Measurements from ENCODE around the gene TAP1. TPM values are rescaled to one million over a fixed set of nuclear protein-coding genes. Genes with fewer than 3 reads are reported as not detected.

Gene TAP1
- total and polyA plus RNA-seq, 4 experiments from 2014 or later = 136 to 324 (median 220) TPM

DNA sequence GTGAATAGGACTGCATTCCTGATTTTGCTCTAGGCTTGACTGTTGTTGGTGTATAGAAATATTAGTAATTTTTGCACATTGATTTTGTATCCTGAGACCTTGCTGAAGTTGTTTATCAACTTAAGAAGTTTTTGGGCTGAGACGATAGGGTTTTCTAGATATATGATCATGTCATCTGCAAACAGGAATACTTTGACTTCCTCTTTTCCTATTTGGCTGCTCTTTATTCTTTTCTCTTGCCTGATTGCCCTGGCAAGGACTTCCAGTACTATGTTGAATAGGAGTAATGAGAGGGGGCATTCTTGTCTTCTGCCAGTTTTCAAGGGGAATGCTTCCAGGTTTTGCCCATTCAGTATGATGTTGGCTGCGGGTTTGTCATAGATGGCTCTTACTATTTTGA, 50.1 kb downstream of the TAP1 start:
- DNase-seq = no peak
- H3K36me3 Mint-ChIP-seq = no peaks in the 10 kb centered on the region
- H3K27me3 Mint-ChIP-seq = peaks cover 44 to 50% of the 10 kb centered on the region in 2 donors
- H3K36me3 ChIP-seq (ENCODE audit: insufficient read depth, low read length) = no peaks in the 10 kb centered on the region
- no peaks in the 10 kb centered on the region for H3K4me1 Mint-ChIP-seq
- CTCF ChIA-PET (ENCODE audit: partially characterized antibody) = interaction anchor here (0.7 kb wide), 1 partner anchor 18 kb away, joined by 3 read pairs; no protein-coding TSS in a partner anchor
- H3K27me3 ChIP-seq (ENCODE audit: insufficient read depth, low read length) = peaks cover 11% of the 10 kb centered on the region
- peaks cover 0 to 11% (median 5%) of the 10 kb centered on the region in 8 donors for H3K9me3 Mint-ChIP-seq
- no peak overlapping the region for H3K4me3 ChIP-seq (ENCODE audit: low read length in 2 of 2)
- no peak overlapping the region for H3K27ac ChIP-seq (ENCODE audit: low read depth, low read length)
- no peaks in the 10 kb centered on the region for H3K4me1 ChIP-seq (ENCODE audit: insufficient read depth, low read length)
- H3K4me3 Mint-ChIP-seq = no peak overlapping the region
- H3K27ac Mint-ChIP-seq = no peak overlapping the region
- POLR2A ChIA-PET (ENCODE audit: partially characterized antibody) = no interaction called here
- intact Hi-C loops (cut with micrococcal nuclease) = no loop called here
- no peaks in the 10 kb centered on the region for H3K9me3 ChIP-seq (ENCODE audit: control insufficient read depth in 1 of 2, low read length in 2 of 2)

- Mint-ChIP-seq H3K4me3 (no peak overlapping the region), H3K27ac (no peak overlapping the region), H3K9me3 (peaks cover 0 to 9% (median 2%) of the 10 kb centered on the region in 8 donors), H3K4me1 (peaks cover 6 to 11% (median 9%) of the 10 kb centered on the region in 4 donors), H3K27me3 (peaks cover 45 to 60% of the 10 kb centered on the region in 2 donors), H3K36me3 (no peaks in the 10 kb centered on the region)
- Histone ChIP-seq H3K4me3 (ENCODE audit: low read length in 2 of 2) (no peak overlapping the region), H3K36me3 (ENCODE audit: insufficient read depth, low read length) (no peaks in the 10 kb centered on the region), H3K27me3 (ENCODE audit: insufficient read depth, low read length) (peaks cover 14% of the 10 kb centered on the region), H3K27ac (ENCODE audit: low read depth, low read length) (no peak overlapping the region), H3K4me1 (ENCODE audit: insufficient read depth, low read length) (peaks cover 9% of the 10 kb centered on the region), H3K9me3 (ENCODE audit: control insufficient read depth in 1 of 2, low read length in 2 of 2) (no peaks in the 10 kb centered on the region)
- POLR2A ChIA-PET (ENCODE audit: partially characterized antibody) = no interaction called here
- no peak for DNase-seq
- CTCF ChIA-PET (ENCODE audit: partially characterized antibody) = interaction anchor here (0.7 to 1.9 kb wide), 8 partner anchors 12 to 390 kb away, joined by 3 to 11 read pairs (median 4); no protein-coding TSS in a partner anchor
- intact Hi-C loops (cut with micrococcal nuclease) = no loop called here
Observed at GRCh38 chr6:32799740-32800139, 53.8 kb downstream of the TAP1 start.

DNA sequence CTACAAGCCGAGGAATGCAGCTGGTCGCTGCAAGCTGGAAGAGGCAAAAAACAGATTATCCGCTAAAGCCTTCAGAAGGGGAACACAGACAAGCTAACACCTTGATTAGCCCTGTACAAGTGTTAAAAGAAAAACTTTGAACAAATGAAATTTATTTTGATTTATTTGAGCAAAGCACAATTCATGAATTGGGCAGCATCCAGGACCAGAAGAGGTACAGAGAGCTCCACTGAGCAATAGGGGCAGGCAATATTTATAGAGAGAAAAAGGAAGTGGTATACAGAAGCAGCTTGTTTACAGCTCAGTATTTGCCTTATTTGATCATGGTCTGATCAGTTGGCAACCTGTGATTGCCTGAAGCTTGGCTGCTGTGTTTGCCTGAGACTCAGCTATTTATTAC, 54.3 kb downstream of the TAP1 start:
- no peaks in the 10 kb centered on the region for H3K36me3 Mint-ChIP-seq
- no peak overlapping the region for H3K27ac ChIP-seq (ENCODE audit: low read depth, low read length)
- no peak overlapping the region for H3K4me3 Mint-ChIP-seq
- no peaks in the 10 kb centered on the region for H3K36me3 ChIP-seq (ENCODE audit: insufficient read depth, low read length)
- H3K4me1 ChIP-seq (ENCODE audit: insufficient read depth, low read length) = peaks cover 9% of the 10 kb centered on the region
- H3K27me3 Mint-ChIP-seq = peaks cover 44 to 59% of the 10 kb centered on the region in 2 donors
- no peak for DNase-seq
- H3K4me3 ChIP-seq (ENCODE audit: low read length in 2 of 2) = no peak overlapping the region
- H3K27ac Mint-ChIP-seq = no peak overlapping the region
- peaks cover 0 to 9% (median 2%) of the 10 kb centered on the region in 8 donors for H3K9me3 Mint-ChIP-seq
- H3K27me3 ChIP-seq (ENCODE audit: insufficient read depth, low read length) = peaks cover 14% of the 10 kb centered on the region
- POLR2A ChIA-PET (ENCODE audit: partially characterized antibody) = no interaction called here
- CTCF ChIA-PET (ENCODE audit: partially characterized antibody) = interaction anchor here (0.7 to 1.9 kb wide), 8 partner anchors 12 to 389 kb away, joined by 3 to 11 read pairs (median 4); no protein-coding TSS in a partner anchor
- H3K9me3 ChIP-seq (ENCODE audit: control insufficient read depth in 1 of 2, low read length in 2 of 2) = no peaks in the 10 kb centered on the region
- peaks cover 10 to 14% (median 12%) of the 10 kb centered on the region in 4 donors for H3K4me1 Mint-ChIP-seq
- intact Hi-C loops (cut with micrococcal nuclease) = no loop called here

DNA sequence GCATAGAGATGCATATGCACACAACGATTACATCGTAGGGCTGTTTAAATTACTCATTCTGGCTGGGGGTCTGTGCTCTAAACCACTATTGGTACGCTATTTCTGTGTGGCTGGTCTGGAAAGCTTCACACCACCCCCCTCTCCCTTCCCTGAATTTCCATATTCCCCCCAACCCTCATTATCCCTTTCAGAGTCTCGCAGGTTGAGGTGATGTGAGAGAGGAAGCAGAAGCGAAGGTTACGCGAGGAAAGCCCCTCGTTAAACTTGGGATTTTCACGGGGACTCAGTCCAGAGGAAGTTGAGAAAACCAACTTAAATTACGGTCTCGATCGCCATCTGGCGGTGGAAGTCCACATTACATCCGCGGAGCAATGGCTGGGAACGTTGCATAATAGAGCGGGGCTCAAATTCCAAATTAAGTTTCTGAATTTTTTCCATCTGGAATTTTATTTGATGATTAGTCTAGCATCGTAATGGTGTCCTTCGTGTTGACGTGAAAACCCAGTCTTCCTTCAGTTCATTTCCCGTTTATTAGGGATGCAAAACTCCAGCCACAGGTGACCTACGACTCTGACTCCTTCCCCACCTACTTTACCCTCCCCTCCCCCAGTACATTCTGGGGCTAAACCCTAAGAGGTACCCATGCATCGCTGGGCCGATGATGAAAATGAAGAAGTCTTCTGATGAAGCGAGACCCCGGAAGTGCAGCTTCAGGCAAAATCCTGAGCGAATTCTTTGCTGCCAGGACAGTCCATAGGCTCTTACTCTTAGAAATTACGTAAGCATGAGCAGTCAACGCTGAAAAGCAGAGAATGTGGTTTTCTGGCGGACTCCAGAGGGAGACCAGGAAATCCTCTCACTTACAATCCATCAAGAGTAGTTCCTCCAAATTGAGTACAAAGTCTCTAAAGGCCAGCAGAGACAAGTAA, 56.4 kb downstream of the TAP1 start:
- CTCF ChIA-PET (ENCODE audit: partially characterized antibody) = interaction anchor here (0.8 to 2.2 kb wide), 8 partner anchors 11 to 387 kb away, joined by 3 to 9 read pairs (median 4); no protein-coding TSS in a partner anchor
- peaks cover 9% of the 10 kb centered on the region for H3K4me1 ChIP-seq (ENCODE audit: insufficient read depth, low read length)
- H3K4me3 ChIP-seq (ENCODE audit: low read length in 2 of 2) = no peak overlapping the region
- Mint-ChIP-seq H3K4me3 (peak overlapping the region in 7 of 8 donors; percentile 33 to 79 (median 65)), H3K36me3 (no peaks in the 10 kb centered on the region), H3K9me3 (peaks cover 0 to 9% (median 2%) of the 10 kb centered on the region in 8 donors), H3K4me1 (peaks cover 10 to 20% (median 13%) of the 10 kb centered on the region in 4 donors), H3K27me3 (peaks cover 41 to 63% of the 10 kb centered on the region in 2 donors), H3K27ac (no peak overlapping the region)
- POLR2A ChIA-PET (ENCODE audit: partially characterized antibody) = interaction anchor here (1.2 kb wide), 1 partner anchor 16 kb away, joined by 3 read pairs; no protein-coding TSS in a partner anchor
- H3K27ac ChIP-seq (ENCODE audit: low read depth, low read length) = no peak overlapping the region
- H3K9me3 ChIP-seq (ENCODE audit: control insufficient read depth in 1 of 2, low read length in 2 of 2) = no peaks in the 10 kb centered on the region
- H3K36me3 ChIP-seq (ENCODE audit: insufficient read depth, low read length) = no peaks in the 10 kb centered on the region
- DNase-seq = peak; percentile 60 to 71 (median 65)
- H3K27me3 ChIP-seq (ENCODE audit: insufficient read depth, low read length) = peaks cover 23% of the 10 kb centered on the region
- intact Hi-C loops (cut with micrococcal nuclease) = loop anchor here (1.0 to 2.0 kb wide), 4 partner anchors 71 to 384 kb away; no protein-coding TSS in a partner anchor

Other genes starting within 250 kb of the TAP1 start
- 1 to 10 TPM; 5.8 to 6.7 TPM for gene HLA-DQA1, start 216.3 kb downstream of the TAP1 start, total RNA-seq
- 1 to 10 TPM in 1 of 2 donors, not detected in 1; 4.7 TPM for gene HLA-DQA1, start 216.3 kb downstream of the TAP1 start, polyA plus RNA-seq
- 1 to 10 TPM; 6.3 to 9.9 TPM for gene HLA-DQB1, start 187.0 kb downstream of the TAP1 start, total RNA-seq
- gene HLA-DQB1, start 187.0 kb downstream of the TAP1 start, polyA plus RNA-seq = 10 to 100 TPM in 1 of 2 donors, 1 to 10 TPM in 1; 1.4 to 11.1 TPM
- gene HLA-DQA2, start 112.3 kb downstream of the TAP1 start, total RNA-seq = not detected
- gene HLA-DQA2, start 112.3 kb downstream of the TAP1 start, polyA plus RNA-seq = under 1 TPM in 1 of 2 donors, not detected in 1; 0.77 TPM
- gene HLA-DQB2, start 90.2 kb downstream of the TAP1 start, total RNA-seq = not detected
- 1 to 10 TPM in 1 of 2 donors, not detected in 1; 2.9 TPM for gene HLA-DQB2, start 90.2 kb downstream of the TAP1 start, polyA plus RNA-seq
- 1 to 10 TPM in 1 of 2 experiments, under 1 TPM in 1; 0.61 to 1.1 TPM for gene HLA-DOB, start 36.7 kb downstream of the TAP1 start, total RNA-seq
- gene HLA-DOB, start 36.7 kb downstream of the TAP1 start, polyA plus RNA-seq = 1 to 10 TPM in 1 of 2 donors, under 1 TPM in 1; 0.22 to 2.8 TPM
- 100 to 1,000 TPM; 106 to 112 TPM for gene TAP2, start 15.0 kb downstream of the TAP1 start, total RNA-seq
- 10 to 100 TPM; 11.0 to 16.5 TPM for gene TAP2, start 15.0 kb downstream of the TAP1 start, polyA plus RNA-seq
- gene PSMB8, start 9.7 kb downstream of the TAP1 start, total RNA-seq = 100 to 1,000 TPM; 134 to 138 TPM
- gene PSMB8, start 9.7 kb downstream of the TAP1 start, polyA plus RNA-seq = 100 to 1,000 TPM; 363 to 426 TPM
- gene PSMB9, start 488 bp upstream of the TAP1 start, total RNA-seq = 100 to 1,000 TPM; 141 to 144 TPM
- gene PSMB9, start 488 bp upstream of the TAP1 start, polyA plus RNA-seq = 100 to 1,000 TPM; 501 to 763 TPM
- gene HLA-DMB, start 87.3 kb upstream of the TAP1 start, total RNA-seq = 1 to 10 TPM; 7.9 to 8.1 TPM
- 10 to 100 TPM in 1 of 2 donors, 1 to 10 TPM in 1; 7.6 to 15.5 TPM for gene HLA-DMB, start 87.3 kb upstream of the TAP1 start, polyA plus RNA-seq
- 10 to 100 TPM in 1 of 2 experiments, 1 to 10 TPM in 1; 8.5 to 10.2 TPM for gene HLA-DMA, start 99.4 kb upstream of the TAP1 start, total RNA-seq
- gene HLA-DMA, start 99.4 kb upstream of the TAP1 start, polyA plus RNA-seq = 10 to 100 TPM in 1 of 2 donors, 1 to 10 TPM in 1; 8.1 to 26.0 TPM
- 100 to 1,000 TPM; 375 to 378 TPM for gene BRD2, start 114.9 kb upstream of the TAP1 start, total RNA-seq
- 10 to 100 TPM; 13.7 to 87.8 TPM for gene BRD2, start 114.9 kb upstream of the TAP1 start, polyA plus RNA-seq
- 1 to 10 TPM in 1 of 2 experiments, under 1 TPM in 1; 0.69 to 1.4 TPM for gene HLA-DOA, start 155.9 kb upstream of the TAP1 start, total RNA-seq
- 1 to 10 TPM in 1 of 2 donors, not detected in 1; 1.8 TPM for gene HLA-DOA, start 155.9 kb upstream of the TAP1 start, polyA plus RNA-seq
- gene HLA-DPA1, start 219.9 kb upstream of the TAP1 start, total RNA-seq = 10 to 100 TPM; 17.0 to 18.2 TPM
- 10 to 100 TPM; 40.0 to 41.6 TPM for gene HLA-DPA1, start 219.9 kb upstream of the TAP1 start, polyA plus RNA-seq
- 10 to 100 TPM; 14.5 to 17.2 TPM for gene HLA-DPB1, start 222.3 kb upstream of the TAP1 start, total RNA-seq
- gene HLA-DPB1, start 222.3 kb upstream of the TAP1 start, polyA plus RNA-seq = 10 to 100 TPM; 50.5 to 76.9 TPM

Data from CD4-positive, alpha-beta memory T cell (primary cell).